Ishikawa (cell line): ENCODE data around the gene USB1.

Experiments
- CEBPB ChIP-seq: IDR thresholded peaks from 2 replicates; pipeline ENCODE4 v1.6.1; 2012
- CREB1 ChIP-seq: IDR thresholded peaks from 2 replicates; pipeline ENCODE4 v1.6.1; 2012; ENCODE audit warnings: low read depth
- EP300 ChIP-seq: IDR thresholded peaks from 2 replicates; pipeline ENCODE4 v1.6.1; 2012; ENCODE audit warnings: borderline replicate concordance
- RAD21 ChIP-seq: IDR thresholded peaks from 2 replicates; pipeline ENCODE4 v1.6.1; 2012; ENCODE audit warnings: low read depth
- USF1 ChIP-seq: IDR thresholded peaks from 2 replicates; pipeline ENCODE4 v1.6.1; 2012
- YY1 ChIP-seq: IDR thresholded peaks from 2 replicates; pipeline ENCODE4 v1.6.1; 2012; ENCODE audit warnings: low read depth

- no peak for TF ChIP-seq EP300
- TF ChIP-seq USF1: no peak
- no peak for TF ChIP-seq CREB1
- TF ChIP-seq YY1: no peak
- TF ChIP-seq CEBPB: no peak
- TF ChIP-seq RAD21: no peak
These were observed 41.0 kb downstream of the USB1 start for GRCh38 chr16:58042001-58042885.
